HG02571 (cell line): ENCODE data around the gene PHETA1.

Experiments
- ATAC-seq: cut with Tn5 transposase; IDR thresholded peaks from one replicate; pipeline ENCODE4 v1.9.1; 2021; ENCODE audit warnings: mild to moderate bottlenecking, moderate library complexity; ENCODE audit not compliant: unreplicated experiment

Gene PHETA1

DNA sequence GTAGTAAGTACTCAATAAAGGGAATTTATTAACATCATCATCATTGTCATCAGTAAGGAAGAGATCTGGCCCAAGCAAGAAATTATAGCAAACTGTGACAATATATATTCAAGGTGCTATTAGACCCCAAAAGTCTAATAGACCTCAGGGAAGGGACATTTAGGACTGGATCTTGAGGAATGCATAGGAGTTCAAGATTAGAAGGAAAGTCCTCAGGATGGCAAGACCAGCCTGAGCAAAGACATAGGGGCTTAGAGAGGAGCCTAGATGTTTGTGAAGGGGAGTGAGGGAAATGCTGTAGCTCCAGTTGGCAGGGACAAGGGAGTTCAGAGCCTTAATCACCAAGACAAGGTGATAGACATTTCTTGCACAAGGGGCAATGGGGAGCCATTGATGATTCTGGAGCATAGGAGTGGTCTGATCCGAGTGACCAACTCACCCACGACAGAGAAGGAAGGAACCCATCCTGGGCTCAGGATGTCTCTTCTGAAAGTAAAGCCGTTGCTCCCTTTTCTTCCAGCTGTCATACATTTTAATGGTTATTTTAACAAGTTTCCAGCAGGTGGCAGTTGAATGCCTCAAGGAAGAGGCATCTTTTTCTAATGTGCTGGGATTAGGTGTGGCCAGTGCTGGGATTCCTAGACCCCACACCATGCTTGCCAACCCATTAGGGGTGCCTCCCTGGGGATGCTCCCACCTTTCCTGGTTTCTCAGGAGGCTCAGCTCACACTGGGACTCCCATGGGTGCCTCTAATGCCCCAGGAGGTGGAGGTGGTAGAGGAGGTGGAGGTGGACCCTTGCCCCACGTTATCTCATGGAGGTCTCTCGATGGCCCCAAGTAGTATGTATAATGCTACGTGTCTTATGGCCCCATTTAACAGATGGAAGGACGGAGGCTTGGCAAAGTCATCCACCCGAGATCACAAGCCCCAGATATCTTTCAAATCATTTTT lies 37.8 kb downstream of the PHETA1 start:
- no peak for ATAC-seq

DNA sequence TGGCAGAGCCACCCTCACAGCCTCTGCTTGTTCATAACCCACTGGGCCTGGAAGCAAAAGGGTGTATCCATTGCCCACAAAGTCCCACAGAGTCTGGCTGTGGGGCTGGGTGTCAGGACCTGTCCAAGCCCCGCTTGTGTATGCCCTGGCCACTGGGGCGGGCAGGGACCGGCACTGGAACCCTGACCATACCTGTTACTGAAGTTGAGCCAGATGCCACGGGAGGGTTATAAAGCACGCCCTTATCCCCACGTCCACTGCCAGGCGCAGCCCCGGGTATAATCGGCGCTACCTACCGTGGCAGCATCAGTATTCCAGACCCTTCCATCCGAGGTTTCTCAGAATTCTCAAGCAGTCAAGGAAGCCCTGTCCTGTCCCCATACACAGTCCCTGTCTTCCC lies 40.8 kb downstream of the PHETA1 start:
- no peak for ATAC-seq

DNA sequence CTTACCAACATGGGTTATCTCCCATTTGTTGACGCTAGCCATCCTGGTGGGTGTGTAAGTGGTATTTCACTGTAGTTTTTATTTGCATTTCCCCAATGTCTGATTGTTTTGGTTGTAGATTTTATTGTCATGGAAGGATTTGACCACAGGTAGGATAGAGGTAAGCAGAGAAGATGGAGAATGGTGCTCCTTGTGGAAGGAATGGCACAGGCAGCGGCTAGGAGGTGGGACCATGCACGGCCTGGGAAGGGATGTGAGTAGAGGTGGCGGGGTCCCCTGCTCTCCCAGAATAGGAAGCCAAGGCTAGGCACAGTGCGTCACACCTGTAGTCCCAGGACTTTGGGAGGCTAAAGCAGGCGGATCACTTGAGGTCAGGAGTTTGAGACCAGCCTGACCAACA lies 41.4 kb downstream of the PHETA1 start:
- ATAC-seq = no peak

DNA sequence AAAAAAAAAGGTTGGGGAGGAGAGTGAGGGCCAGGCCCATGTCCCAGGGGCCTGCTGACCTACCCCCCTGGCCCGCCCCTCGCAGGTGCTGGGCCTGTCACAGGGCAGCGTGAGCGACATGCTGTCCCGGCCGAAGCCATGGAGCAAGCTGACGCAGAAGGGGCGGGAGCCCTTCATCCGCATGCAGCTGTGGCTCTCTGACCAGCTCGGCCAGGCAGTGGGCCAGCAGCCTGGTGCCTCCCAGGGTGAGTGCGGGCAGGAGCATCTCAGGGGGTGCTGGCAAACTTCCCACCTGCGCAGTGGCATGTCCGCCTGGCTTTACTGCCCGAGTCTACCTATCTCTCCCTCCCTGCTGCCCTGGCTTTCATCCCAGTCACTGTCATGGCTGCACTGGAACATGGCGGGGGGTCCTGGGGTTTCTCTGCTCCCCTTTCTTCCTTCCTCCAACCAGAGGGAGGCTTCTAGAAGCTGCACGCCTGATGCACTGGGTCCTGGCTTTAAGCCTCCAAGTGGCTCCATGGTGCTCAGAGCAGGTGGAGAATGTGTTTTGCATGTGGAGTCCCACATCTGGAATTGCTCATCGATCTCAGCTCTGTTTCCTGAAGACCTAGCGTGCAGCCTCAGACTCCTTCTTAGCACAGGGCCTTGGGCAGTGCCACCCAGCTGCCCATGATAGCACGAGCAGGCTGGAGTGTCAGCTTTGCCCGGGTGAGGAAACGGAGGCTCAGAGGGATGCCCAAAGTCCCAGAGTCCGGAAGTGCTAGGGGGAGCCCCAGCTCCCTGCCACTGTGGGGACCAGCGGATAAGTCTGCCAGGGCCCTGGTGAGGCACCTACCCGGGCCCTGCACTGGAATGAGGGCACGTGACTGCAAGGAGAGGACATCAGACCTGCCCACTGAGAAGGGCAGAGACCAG lies 46.3 kb downstream of the PHETA1 start:
- ATAC-seq = no peak

DNA sequence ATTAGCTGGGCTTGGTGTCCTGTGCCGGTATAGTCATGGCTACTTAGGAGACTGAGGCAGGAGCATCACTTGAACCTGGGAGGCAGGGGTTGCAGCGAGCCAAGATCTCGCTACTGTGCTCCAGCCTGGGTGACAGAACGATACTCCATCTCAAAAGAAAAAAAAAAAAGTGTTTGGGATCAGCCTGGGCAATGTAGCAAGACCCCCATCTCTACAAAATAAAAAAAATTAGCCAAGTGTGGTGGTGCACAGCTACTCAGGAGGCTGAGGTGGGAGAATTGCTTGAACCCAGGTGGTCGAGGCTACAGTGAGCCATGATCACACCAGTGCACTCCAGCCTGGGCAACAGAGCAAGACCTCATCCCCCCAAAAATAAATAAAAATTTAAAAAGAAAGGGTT lies 47.6 kb downstream of the PHETA1 start:
- no peak for ATAC-seq

DNA sequence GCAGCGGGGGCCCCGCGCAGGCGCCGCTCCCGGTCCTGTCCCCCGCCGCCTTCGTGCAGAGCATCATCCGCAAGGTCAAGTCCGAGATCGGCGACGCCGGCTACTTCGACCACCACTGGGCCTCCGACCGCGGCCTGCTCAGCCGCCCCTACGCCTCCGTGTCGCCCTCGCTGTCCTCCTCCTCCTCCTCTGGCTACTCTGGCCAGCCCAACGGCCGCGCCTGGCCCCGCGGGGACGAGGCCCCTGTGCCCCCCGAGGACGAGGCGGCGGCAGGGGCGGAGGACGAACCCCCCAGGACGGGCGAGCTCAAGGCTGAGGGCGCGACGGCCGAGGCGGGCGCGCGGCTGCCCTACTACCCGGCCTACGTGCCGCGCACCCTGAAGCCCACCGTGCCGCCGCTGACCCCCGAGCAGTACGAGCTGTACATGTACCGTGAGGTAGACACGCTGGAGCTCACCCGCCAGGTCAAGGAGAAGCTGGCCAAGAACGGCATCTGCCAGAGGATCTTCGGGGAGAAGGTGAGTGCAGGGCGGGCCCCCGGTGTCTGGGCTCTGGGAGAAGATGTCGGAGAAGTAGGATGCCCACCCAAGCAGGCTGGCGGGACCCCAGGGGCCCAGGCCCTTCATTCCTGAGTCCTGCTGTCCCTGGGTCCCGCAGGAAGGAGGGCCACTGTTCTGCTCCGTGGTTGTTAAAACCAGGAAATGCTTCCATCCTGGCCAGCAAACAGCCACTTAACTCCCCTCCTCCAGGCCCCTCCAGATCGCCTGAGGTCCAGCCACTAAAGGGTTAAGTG lies 48.4 kb downstream of the PHETA1 start:
- no peak for ATAC-seq

DNA sequence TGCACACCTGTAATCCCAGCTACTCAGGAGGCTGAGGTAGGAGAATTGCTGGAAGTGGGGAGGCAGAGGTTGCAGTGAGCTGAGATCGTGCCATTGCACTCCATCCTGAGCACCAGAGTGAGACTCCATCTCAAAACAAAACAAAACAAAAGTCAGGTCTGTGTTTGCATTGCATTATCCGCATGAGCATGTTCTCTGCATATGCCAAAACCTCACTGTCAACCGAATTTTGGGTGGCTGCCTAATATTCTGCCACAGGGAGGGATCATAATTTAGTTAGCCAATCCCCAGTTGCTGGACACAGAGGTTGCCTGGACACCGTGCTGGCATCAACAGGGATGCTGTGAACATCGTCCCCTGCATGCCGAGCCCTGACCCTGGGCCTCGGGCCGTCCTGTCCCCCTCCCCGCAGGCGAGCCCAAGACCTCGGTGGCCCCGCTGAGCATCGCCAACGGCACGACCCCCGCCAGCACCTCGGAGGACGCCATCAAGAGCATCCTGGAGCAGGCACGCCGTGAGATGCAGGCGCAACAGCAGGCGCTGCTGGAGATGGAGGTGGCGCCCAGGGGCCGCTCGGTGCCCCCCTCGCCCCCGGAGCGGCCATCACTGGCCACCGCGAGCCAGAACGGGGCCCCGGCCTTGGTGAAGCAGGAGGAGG lies 49.2 kb downstream of the PHETA1 start:
- no peak for ATAC-seq

DNA sequence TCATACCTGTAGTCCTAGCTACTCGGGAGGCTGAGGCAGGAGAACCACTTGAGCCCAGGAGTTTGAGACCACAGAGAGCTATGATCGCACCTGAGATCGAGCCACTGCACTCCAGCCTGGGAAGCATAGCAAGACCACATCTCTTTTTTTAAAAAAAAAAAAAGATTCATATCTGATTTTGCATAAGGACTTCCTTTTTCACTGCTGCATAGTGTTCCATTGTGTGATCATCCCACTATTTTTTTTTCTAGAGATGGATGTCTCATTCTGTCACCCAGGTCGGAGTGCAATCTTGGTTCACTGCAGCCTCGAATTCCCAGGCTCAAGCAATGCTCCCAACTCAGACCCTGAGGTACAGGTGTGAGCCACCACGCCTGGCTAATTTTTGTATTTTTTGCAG lies 50.4 kb downstream of the PHETA1 start:
- no peak for ATAC-seq

DNA sequence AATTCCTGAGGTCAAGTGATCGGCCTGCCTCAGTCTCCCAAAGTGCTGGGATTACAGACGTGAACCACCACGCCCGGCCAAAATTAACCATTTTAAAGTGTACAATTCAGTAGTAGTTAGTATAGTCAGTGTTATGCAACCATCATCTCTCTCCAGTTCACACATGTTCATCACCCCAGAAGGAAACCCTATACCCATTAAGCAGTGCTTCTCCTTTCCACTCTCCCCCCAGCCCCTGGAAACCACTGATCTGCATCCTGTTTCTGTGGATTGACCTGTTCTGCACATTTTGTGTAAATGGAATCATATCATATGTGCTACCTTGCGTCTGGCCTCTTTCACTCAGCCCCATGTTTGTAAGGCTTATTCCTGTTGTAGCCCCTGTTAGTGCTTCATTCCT lies 52.2 kb downstream of the PHETA1 start:
- no peak for ATAC-seq

DNA sequence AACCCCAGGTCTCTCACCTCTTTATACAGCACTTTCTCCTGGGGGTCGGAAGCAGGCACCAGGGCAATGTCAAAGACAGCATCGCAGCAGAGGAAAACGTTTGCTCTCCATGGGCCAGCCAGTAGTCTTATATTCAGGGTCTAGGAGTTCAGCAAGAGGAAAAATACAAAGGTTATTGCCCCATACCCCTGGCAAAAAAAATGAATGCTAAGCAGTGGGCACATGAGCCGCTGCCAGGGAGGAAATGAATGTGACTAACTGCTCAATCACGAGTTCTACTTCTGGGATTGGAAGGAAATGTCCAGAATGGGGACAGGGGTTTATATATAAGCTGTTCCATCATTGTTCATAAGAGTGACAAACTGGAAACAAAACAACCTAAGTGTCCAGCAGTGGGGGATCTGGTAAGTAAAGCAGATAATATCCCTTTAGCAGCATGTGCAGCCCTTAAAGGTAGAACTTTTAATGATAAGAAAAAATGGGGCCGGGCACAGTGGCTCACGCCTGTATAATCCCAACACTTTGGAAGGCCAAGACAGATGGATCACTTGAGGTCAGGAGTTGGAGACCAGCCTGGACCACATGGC lies 53.8 kb downstream of the PHETA1 start:
- ATAC-seq = no peak

DNA sequence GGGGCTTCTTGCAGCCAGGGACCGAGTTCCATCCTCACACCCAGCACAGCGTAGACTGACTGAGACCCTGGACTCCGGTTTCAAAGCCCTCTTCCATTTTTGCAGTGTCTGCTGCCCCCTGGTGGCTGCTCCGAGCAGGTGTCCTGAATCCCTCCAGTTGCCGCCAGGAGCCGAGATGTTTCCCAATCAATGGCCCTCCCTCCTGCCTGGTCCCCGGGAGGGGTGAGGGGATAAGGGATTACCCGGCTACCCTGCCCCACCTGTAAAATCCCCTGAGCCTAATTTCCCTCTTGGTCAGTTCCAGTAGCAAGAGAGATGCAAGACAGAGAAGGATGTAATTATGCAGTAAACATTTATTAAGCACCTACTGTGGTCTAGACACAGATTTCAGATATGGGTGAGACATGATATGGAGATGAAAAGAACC lies 55.0 kb downstream of the PHETA1 start:
- ATAC-seq = no peak

DNA sequence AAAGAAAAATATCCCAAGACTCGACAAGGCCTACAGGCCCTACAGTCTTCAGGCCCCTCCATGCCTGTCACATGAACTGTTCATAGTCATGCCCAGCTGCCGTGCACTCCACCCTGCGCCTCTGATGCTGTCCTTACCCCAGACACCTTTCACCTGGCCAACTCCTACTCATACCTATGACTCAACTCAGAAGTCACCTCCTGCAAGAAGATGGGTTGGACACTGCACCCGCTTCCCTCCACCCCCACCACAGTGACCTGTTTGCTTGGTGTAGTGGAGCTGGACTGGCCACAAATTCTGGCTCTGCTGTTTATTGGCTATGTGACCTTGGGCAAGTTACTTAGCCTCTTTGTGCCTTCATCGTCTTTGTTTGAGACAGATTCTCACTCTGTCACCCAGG lies 56.2 kb downstream of the PHETA1 start:
- ATAC-seq = no peak

DNA sequence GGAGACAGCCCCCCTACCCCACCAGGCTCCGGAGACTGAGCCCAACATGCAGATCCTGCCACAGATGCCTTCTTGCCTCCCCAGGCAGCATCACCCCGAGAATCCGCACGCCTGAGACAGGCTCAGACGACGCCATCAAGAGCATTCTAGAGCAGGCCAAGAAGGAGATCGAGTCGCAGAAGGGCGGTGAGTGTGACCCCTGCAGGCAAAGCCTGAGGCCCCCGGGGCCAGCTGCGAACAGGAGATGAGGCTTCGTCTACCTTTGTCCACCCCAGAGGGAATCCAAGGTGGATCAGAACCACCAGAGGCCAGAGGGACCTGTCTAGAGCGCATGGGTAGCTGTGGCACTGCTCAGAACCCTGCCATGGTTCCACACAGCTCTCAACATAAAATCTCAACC lies 56.9 kb downstream of the PHETA1 start:
- ATAC-seq = no peak

DNA sequence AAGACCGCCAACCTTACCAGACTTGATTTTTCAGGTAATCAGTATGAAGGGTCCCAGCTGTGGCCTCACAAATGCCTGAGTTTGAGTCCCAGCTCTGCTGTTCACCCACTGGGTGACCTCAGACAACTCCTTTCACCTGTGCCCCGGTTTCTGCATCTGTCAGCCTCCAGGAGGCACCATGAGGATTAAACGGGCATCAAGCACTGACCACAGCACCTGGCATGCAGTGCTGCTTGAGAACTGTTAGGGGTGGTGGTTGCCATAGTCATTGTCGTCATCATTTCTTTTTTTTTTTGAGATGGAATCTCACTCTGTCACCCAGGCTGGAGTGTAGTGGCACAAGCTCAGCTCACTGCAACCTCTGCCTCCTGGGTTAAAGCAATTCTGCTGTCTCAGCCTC lies 57.9 kb downstream of the PHETA1 start:
- no peak for ATAC-seq
